CD8-positive, alpha-beta memory T cell (primary cell): Measurements from ENCODE around the gene OCA2. TPM values are rescaled to one million over a fixed set of nuclear protein-coding genes. Genes with fewer than 3 reads are reported as not detected.
A peak's percentile ranks its signal among the peaks of the same experiment; 100 is the strongest.

Source experiments
- CTCF ChIA-PET: fragments of 350-600 bp; sonication (Branson Sonifier 250); formaldehyde crosslinking; loops from one replicate; lab custom pipeline; 2021; ENCODE audit warnings: antibody characterized with exemption; lab: Charles Lee
- POLR2A ChIA-PET: fragments of 350-600 bp; sonication (Branson Sonifier 250); formaldehyde crosslinking; loops from one replicate; lab custom pipeline; 2021; ENCODE audit warnings: antibody characterized with exemption; lab: Charles Lee
- DNase-seq, 5 donors: peaks; one replicate each; pipeline versions ENCODE4 v3.0.0 to v3.0.0-alpha.2; 2020 to 2022; ENCODE audit warnings: mixed read lengths in 1 of 5
- H3K27ac ChIP-seq: one replicate; pipeline ENCODE4 v1.7.0; 2013; ENCODE audit warnings: low read depth, mild to moderate bottlenecking, low read length, moderate library complexity
- H3K27me3 ChIP-seq: 2 replicates; pipeline ENCODE4 v1.7.0; 2013; ENCODE audit warnings: low read length, mild to moderate bottlenecking; ENCODE audit not compliant: insufficient read depth, poor library complexity, severe bottlenecking
- H3K36me3 ChIP-seq: 2 replicates; pipeline ENCODE4 v1.7.0; 2013; ENCODE audit warnings: mild to moderate bottlenecking, low read length, moderate library complexity; ENCODE audit not compliant: insufficient read depth
- H3K4me1 ChIP-seq: 2 replicates; pipeline ENCODE4 v1.7.0; 2013; ENCODE audit warnings: mild to moderate bottlenecking, low read length, moderate library complexity; ENCODE audit not compliant: insufficient read depth
- H3K4me3 ChIP-seq: 2 replicates; pipeline ENCODE4 v1.7.0; 2013; ENCODE audit warnings: mild to moderate bottlenecking, low read length
- H3K9me3 ChIP-seq: 2 replicates; pipeline ENCODE4 v1.7.0; 2013; ENCODE audit warnings: mild to moderate bottlenecking, low read length
- H3K27ac Mint-ChIP-seq, 8 donors: one replicate each; pipeline ENCODE4 v1.8.0; 2020 to 2021; ENCODE audit warnings: mixed read lengths in 8 of 8, mild to moderate bottlenecking in 6 of 8, inconsistent platforms in 3 of 8, moderate library complexity in 3 of 8
- H3K27me3 Mint-ChIP-seq, 2 donors: one replicate each; pipeline ENCODE4 v1.8.0; 2020 to 2021; ENCODE audit warnings: mixed read lengths in 2 of 2, mild to moderate bottlenecking in 1 of 2, moderate library complexity in 1 of 2
- H3K36me3 Mint-ChIP-seq, 3 donors: one replicate each; pipeline ENCODE4 v1.8.0; 2020 to 2021; ENCODE audit warnings: mixed read lengths in 3 of 3, inconsistent platforms in 1 of 3, mild to moderate bottlenecking in 1 of 3
- H3K4me1 Mint-ChIP-seq, 3 donors: one replicate each; pipeline ENCODE4 v1.8.0; 2020 to 2021; ENCODE audit warnings: mixed read lengths in 3 of 3, inconsistent platforms in 1 of 3, mild to moderate bottlenecking in 1 of 3
- H3K4me3 Mint-ChIP-seq, 7 donors: one replicate each; pipeline ENCODE4 v1.8.0; 2020 to 2021; ENCODE audit warnings: mixed read lengths in 7 of 7, mild to moderate bottlenecking in 6 of 7, moderate library complexity in 4 of 7, inconsistent platforms in 2 of 7
- H3K9me3 Mint-ChIP-seq, 5 donors: one replicate each; pipeline ENCODE4 v1.8.0; 2020 to 2022; ENCODE audit warnings: mixed read lengths in 5 of 5, mild to moderate bottlenecking in 3 of 5, moderate library complexity in 2 of 5, inconsistent platforms in 1 of 5
- polyA plus RNA-seq: library from polyadenylated mRNA; unstranded; fragments of 300-500 nt; fragmentation: Illumina TruSeq; gene quantifications from one replicate; pipeline ENCODE4 v1.2.3, GENCODE V29; 2021
- total RNA-seq, 2 experiments: library from RNA; stranded (reverse); gene quantifications; one replicate each; pipeline ENCODE4 v1.2.3, GENCODE V29; 2021

OCA2 gene
- total and polyA plus RNA-seq, 3 experiments from 2014 or later = not detected

DNA sequence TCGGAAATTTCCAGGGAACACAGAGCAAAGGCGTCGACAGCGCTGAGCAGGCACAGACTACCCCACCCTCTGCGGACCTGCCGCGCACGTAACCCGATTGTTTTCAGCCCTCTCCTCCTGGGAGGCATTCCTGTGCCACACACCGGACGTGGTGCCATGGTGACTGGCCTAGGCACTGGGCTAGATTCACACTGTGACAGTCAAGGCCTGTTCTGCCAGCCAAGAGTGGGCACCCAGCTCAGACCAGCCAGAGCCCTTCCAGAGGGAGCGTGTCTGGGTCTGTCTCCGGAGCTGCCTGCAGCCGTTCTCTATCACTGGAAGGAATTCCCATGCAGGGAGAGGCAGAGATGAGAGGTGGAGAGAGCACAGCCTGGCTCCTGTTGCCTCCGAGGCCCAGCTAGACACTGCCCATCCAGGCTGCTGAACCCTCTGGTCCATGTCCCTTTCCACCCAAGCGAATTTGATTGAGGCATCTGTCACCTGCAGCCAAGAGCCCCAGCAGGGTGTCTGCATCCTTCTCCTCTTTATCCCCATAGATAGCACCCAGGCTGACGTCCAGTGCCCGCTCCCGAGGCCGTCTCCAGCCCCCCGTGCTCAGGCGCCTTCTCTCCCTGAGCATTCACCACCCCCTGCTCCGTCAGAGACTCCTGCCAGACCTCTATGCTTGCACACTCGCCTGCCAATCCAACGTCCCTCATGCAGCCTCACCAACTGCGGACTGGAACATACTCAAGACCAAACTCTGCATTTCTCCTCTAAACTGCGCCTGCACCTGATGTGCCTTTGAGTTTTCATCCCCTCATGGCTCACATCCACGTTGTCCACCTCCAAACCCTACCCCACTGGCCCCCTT, 267.5 kb downstream of the OCA2 start:
- DNase-seq = no peak
- POLR2A ChIA-PET = no interaction called here
- no peaks in the 10 kb centered on the region for H3K4me1 Mint-ChIP-seq
- H3K9me3 ChIP-seq = no peaks in the 10 kb centered on the region
- no peaks in the 10 kb centered on the region for H3K4me1 ChIP-seq
- peak overlapping the region in 1 of 8 donors; percentile 65 for H3K27ac Mint-ChIP-seq
- peaks cover 0 to 6% (median 3%) of the 10 kb centered on the region in 5 donors for H3K9me3 Mint-ChIP-seq
- no peak overlapping the region for H3K4me3 ChIP-seq
- CTCF ChIA-PET = no interaction called here
- no peak overlapping the region for H3K4me3 Mint-ChIP-seq
- no peaks in the 10 kb centered on the region for H3K36me3 ChIP-seq
- H3K27ac ChIP-seq = no peak overlapping the region
- no peaks in the 10 kb centered on the region for H3K27me3 Mint-ChIP-seq
- H3K27me3 ChIP-seq = no peaks in the 10 kb centered on the region
- H3K36me3 Mint-ChIP-seq = no peaks in the 10 kb centered on the region

- H3K4me3 ChIP-seq = no peak overlapping the region
- H3K27ac ChIP-seq = no peak overlapping the region
- H3K4me1 ChIP-seq = no peaks in the 10 kb centered on the region
- H3K36me3 ChIP-seq = no peaks in the 10 kb centered on the region
- Mint-ChIP-seq H3K27ac (peak overlapping the region in 1 of 8 donors; percentile 72), H3K27me3 (peaks cover 0 to 2% of the 10 kb centered on the region in 2 donors), H3K4me3 (no peak overlapping the region), H3K9me3 (peaks cover 0 to 3% (median 3%) of the 10 kb centered on the region in 5 donors), H3K4me1 (no peaks in the 10 kb centered on the region), H3K36me3 (no peaks in the 10 kb centered on the region)
- no peaks in the 10 kb centered on the region for H3K9me3 ChIP-seq
- no peaks in the 10 kb centered on the region for H3K27me3 ChIP-seq
- DNase-seq = no peak
- ChIA-PET CTCF (no interaction called here), POLR2A (no interaction called here)
Observed at GRCh38 chr15:27828746-27829145, 270.4 kb downstream of the OCA2 start.

- H3K36me3 ChIP-seq = no peaks in the 10 kb centered on the region
- peaks cover 0 to 2% of the 10 kb centered on the region in 2 donors for H3K27me3 Mint-ChIP-seq
- POLR2A ChIA-PET = no interaction called here
- no peaks in the 10 kb centered on the region for H3K4me1 Mint-ChIP-seq
- no peaks in the 10 kb centered on the region for H3K9me3 ChIP-seq
- no peaks in the 10 kb centered on the region for H3K36me3 Mint-ChIP-seq
- H3K27me3 ChIP-seq = no peaks in the 10 kb centered on the region
- no peak overlapping the region for H3K4me3 Mint-ChIP-seq
- H3K9me3 Mint-ChIP-seq = peaks cover 0 to 3% (median 0%) of the 10 kb centered on the region in 5 donors
- H3K4me3 ChIP-seq = no peak overlapping the region
- H3K27ac ChIP-seq = no peak overlapping the region
- CTCF ChIA-PET = no interaction called here
- H3K4me1 ChIP-seq = no peaks in the 10 kb centered on the region
- H3K27ac Mint-ChIP-seq = no peak overlapping the region
- no peak for DNase-seq
Observed at GRCh38 chr15:27826902-27827714, 272.0 kb downstream of the OCA2 start.

DNA sequence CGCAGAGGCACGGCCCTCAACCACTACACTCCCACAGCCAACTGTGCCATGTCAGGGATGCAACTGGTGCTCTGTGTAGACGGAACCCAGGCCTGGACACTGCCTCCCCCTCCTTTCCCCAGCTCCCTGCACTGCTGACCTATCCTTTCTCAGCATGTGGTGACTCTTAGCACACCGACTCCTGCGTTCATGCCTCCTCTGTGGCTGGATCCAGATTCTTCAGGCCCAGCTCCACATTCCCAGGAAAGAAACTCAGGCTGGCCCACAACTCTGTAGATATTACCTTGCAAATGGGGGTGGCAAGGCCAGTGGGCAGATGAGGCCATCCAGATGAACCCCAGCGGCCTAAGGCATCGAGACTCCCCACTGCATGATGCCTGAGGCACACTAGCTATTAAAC, 272.7 kb downstream of the OCA2 start:
- Mint-ChIP-seq H3K27ac (no peak overlapping the region), H3K36me3 (no peaks in the 10 kb centered on the region), H3K4me1 (no peaks in the 10 kb centered on the region), H3K27me3 (peaks cover 0 to 2% of the 10 kb centered on the region in 2 donors), H3K9me3 (no peaks in the 10 kb centered on the region), H3K4me3 (no peak overlapping the region)
- Histone ChIP-seq H3K9me3 (no peaks in the 10 kb centered on the region), H3K4me3 (no peak overlapping the region), H3K27ac (no peak overlapping the region), H3K4me1 (no peaks in the 10 kb centered on the region), H3K27me3 (no peaks in the 10 kb centered on the region), H3K36me3 (no peaks in the 10 kb centered on the region)
- ChIA-PET POLR2A (no interaction called here), CTCF (no interaction called here)
- no peak for DNase-seq

- Mint-ChIP-seq H3K4me1 (no peaks in the 10 kb centered on the region), H3K9me3 (no peaks in the 10 kb centered on the region), H3K4me3 (no peak overlapping the region), H3K27me3 (peaks cover 0 to 2% of the 10 kb centered on the region in 2 donors), H3K27ac (no peak overlapping the region), H3K36me3 (no peaks in the 10 kb centered on the region)
- Histone ChIP-seq H3K36me3 (no peaks in the 10 kb centered on the region), H3K27me3 (no peaks in the 10 kb centered on the region), H3K4me1 (no peaks in the 10 kb centered on the region), H3K27ac (no peak overlapping the region), H3K4me3 (no peak overlapping the region), H3K9me3 (no peaks in the 10 kb centered on the region)
- ChIA-PET CTCF (no interaction called here), POLR2A (no interaction called here)
- no peak for DNase-seq
Observed at GRCh38 chr15:27824841-27825422, 274.2 kb downstream of the OCA2 start.

GRCh38 chr15:27821273-27821672, 277.8 kb downstream of the OCA2 start:
- Histone ChIP-seq H3K27me3 (no peaks in the 10 kb centered on the region), H3K9me3 (no peaks in the 10 kb centered on the region), H3K4me3 (no peak overlapping the region), H3K27ac (no peak overlapping the region), H3K36me3 (no peaks in the 10 kb centered on the region), H3K4me1 (no peaks in the 10 kb centered on the region)
- ChIA-PET CTCF (no interaction called here), POLR2A (no interaction called here)
- Mint-ChIP-seq H3K4me3 (no peak overlapping the region), H3K4me1 (no peaks in the 10 kb centered on the region), H3K9me3 (peaks cover 0 to 15% (median 13%) of the 10 kb centered on the region in 5 donors), H3K27me3 (peaks cover 0 to 2% of the 10 kb centered on the region in 2 donors), H3K27ac (no peak overlapping the region), H3K36me3 (no peaks in the 10 kb centered on the region)
- DNase-seq = no peak

GRCh38 chr15:27820722-27821121, 278.4 kb downstream of the OCA2 start:
- H3K9me3 Mint-ChIP-seq = peaks cover 0 to 15% (median 13%) of the 10 kb centered on the region in 5 donors
- H3K27ac Mint-ChIP-seq = no peak overlapping the region
- Histone ChIP-seq H3K36me3 (no peaks in the 10 kb centered on the region), H3K9me3 (no peaks in the 10 kb centered on the region), H3K4me3 (no peak overlapping the region), H3K4me1 (no peaks in the 10 kb centered on the region), H3K27me3 (no peaks in the 10 kb centered on the region), H3K27ac (no peak overlapping the region)
- peaks cover 0 to 2% of the 10 kb centered on the region in 2 donors for H3K27me3 Mint-ChIP-seq
- H3K36me3 Mint-ChIP-seq = no peaks in the 10 kb centered on the region
- POLR2A ChIA-PET = no interaction called here
- no peaks in the 10 kb centered on the region for H3K4me1 Mint-ChIP-seq
- CTCF ChIA-PET = no interaction called here
- no peak for DNase-seq
- H3K4me3 Mint-ChIP-seq = no peak overlapping the region

DNA sequence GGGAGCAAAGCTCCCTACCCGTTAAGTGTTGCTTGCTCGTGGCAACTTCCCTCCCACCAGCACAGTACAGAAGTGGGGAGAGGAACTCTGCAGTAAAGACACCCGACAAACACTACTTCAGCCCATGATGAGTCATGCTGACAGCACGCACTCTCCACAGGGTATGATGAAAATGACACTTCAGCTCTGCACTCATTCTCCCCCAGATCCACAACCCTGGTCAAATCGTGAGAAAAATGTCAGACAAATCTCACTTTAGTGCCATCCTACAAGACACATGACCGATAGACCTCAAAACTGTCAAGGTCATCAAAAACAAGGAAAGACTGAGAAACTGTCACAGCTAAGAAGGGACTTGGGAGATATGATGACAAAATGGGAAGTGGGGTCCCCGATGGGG, 278.9 kb downstream of the OCA2 start:
- Mint-ChIP-seq H3K9me3 (peaks cover 0 to 15% (median 13%) of the 10 kb centered on the region in 5 donors), H3K36me3 (no peaks in the 10 kb centered on the region), H3K27me3 (peaks cover 0 to 2% of the 10 kb centered on the region in 2 donors), H3K27ac (no peak overlapping the region), H3K4me3 (no peak overlapping the region), H3K4me1 (no peaks in the 10 kb centered on the region)
- H3K27me3 ChIP-seq = no peaks in the 10 kb centered on the region
- DNase-seq = no peak
- POLR2A ChIA-PET = no interaction called here
- H3K27ac ChIP-seq = no peak overlapping the region
- CTCF ChIA-PET = no interaction called here
- H3K4me1 ChIP-seq = no peaks in the 10 kb centered on the region
- no peaks in the 10 kb centered on the region for H3K36me3 ChIP-seq
- no peak overlapping the region for H3K4me3 ChIP-seq
- H3K9me3 ChIP-seq = no peaks in the 10 kb centered on the region
